OCI-LY3 (cell line): ENCODE results near the gene PODNL1.

ENCODE experiments used
- EZH2phosphoT487 ChIP-seq: fragments of 200-600 bp; shearing (Covaris generic); IDR thresholded peaks from 2 replicates; pipeline ENCODE4 v1.6.1; 2018; ENCODE audit warnings: antibody characterized with exemption, mixed run types, low read depth
- TF ChIP-seq, protein P1 (sequence below): fragments of 200-600, 300-600 bp; sonication (generic); IDR thresholded peaks from 2 replicates; pipeline ENCODE4 v1.5.1; 2014; ENCODE audit warnings: antibody characterized with exemption, low read length, low read depth

GRCh38 chr19:13975870-13976269 lies 37.7 kb upstream of the PODNL1 start:
- TF ChIP-seq, protein P1, sequence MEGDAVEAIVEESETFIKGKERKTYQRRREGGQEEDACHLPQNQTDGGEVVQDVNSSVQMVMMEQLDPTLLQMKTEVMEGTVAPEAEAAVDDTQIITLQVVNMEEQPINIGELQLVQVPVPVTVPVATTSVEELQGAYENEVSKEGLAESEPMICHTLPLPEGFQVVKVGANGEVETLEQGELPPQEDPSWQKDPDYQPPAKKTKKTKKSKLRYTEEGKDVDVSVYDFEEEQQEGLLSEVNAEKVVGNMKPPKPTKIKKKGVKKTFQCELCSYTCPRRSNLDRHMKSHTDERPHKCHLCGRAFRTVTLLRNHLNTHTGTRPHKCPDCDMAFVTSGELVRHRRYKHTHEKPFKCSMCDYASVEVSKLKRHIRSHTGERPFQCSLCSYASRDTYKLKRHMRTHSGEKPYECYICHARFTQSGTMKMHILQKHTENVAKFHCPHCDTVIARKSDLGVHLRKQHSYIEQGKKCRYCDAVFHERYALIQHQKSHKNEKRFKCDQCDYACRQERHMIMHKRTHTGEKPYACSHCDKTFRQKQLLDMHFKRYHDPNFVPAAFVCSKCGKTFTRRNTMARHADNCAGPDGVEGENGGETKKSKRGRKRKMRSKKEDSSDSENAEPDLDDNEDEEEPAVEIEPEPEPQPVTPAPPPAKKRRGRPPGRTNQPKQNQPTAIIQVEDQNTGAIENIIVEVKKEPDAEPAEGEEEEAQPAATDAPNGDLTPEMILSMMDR = no peak
- TF ChIP-seq EZH2phosphoT487 = no peak
